OCI-LY7 (cell line): ENCODE data around the gene CRYBA4. TPM values are rescaled to one million over a fixed set of nuclear protein-coding genes. Genes with fewer than 3 reads are reported as not detected.

Source experiments
- BruUV-seq: library from RNA; stranded (reverse); fragments of 400-500 nt; replicated peaks from 2 replicates; lab custom pipeline; 2021; lab: Mats Ljungman, UMichigan
- CTCF ChIA-PET: fragments of 300-600 bp; sonication (Branson Sonifier 250); formaldehyde crosslinking; loops from one replicate; lab custom pipeline; 2022; ENCODE audit warnings: antibody characterized with exemption; ENCODE audit not compliant: unreplicated experiment; lab: Charles Lee
- POLR2A ChIA-PET: fragments of 300-600 bp; sonication (Branson Sonifier 250); formaldehyde crosslinking; loops from one replicate; lab custom pipeline; 2022; ENCODE audit warnings: antibody characterized with exemption; lab: Charles Lee
- DNase-seq: peaks from one replicate; pipeline ENCODE4 v3.0.0-alpha.2; 2015; ENCODE audit warnings: low spot score
- H2AFZ ChIP-seq: fragments of 200-600 bp; sonication (generic), shearing (Covaris generic); 2 replicates; pipeline ENCODE4 v1.6.1; 2014; ENCODE audit warnings: mild to moderate bottlenecking, antibody characterized with exemption, low read length, moderate library complexity
- H3K27ac ChIP-seq: fragments of 200-600 bp; sonication (generic); 2 replicates; pipeline ENCODE4 v1.5.1; 2014; ENCODE audit warnings: mixed run types, low read depth, mild to moderate bottlenecking, moderate library complexity, low read length, inconsistent platforms; ENCODE audit not compliant: poor library complexity, severe bottlenecking
- H3K36me3 ChIP-seq: fragments of 200-600 bp; sonication (generic); 2 replicates; pipeline ENCODE4 v1.6.1; 2014; ENCODE audit warnings: mild to moderate bottlenecking, antibody characterized with exemption, low read length, moderate library complexity, mixed read lengths; ENCODE audit not compliant: insufficient read depth
- H3K4me1 ChIP-seq: fragments of 200-600 bp; sonication (generic); 2 replicates; pipeline ENCODE4 v1.5.1; 2014; ENCODE audit warnings: mild to moderate bottlenecking, low read length; ENCODE audit not compliant: insufficient read depth, poor library complexity, severe bottlenecking
- H3K4me2 ChIP-seq: fragments of 200-600 bp; sonication (generic); 2 replicates; pipeline ENCODE4 v1.6.1; 2014; ENCODE audit warnings: mild to moderate bottlenecking, low read length
- H3K4me3 ChIP-seq: fragments of 200-600 bp; sonication (generic); 2 replicates; pipeline ENCODE4 v1.5.1; 2014; ENCODE audit warnings: mild to moderate bottlenecking, low read depth, low read length; ENCODE audit not compliant: poor library complexity, severe bottlenecking
- H3K79me2 ChIP-seq: fragments of 200-600 bp; sonication (generic); 2 replicates; pipeline ENCODE4 v1.6.1; 2016; ENCODE audit warnings: low read depth, mild to moderate bottlenecking, low read length, moderate library complexity, mixed read lengths; ENCODE audit not compliant: insufficient read depth
- H3K9me2 ChIP-seq: fragments of 200-600 bp; sonication (generic); 2 replicates; pipeline ENCODE4 v1.6.1; 2016; ENCODE audit warnings: mild to moderate bottlenecking, low read length, mixed read lengths; ENCODE audit not compliant: insufficient read depth
- H3K9me3 ChIP-seq: fragments of 200-600 bp; sonication (generic); 2 replicates; pipeline ENCODE4 v1.6.1; 2014; ENCODE audit warnings: mild to moderate bottlenecking, mixed run types, low read length, mixed read lengths
- H4K20me1 ChIP-seq: fragments of 200-600 bp; sonication (generic); 2 replicates; pipeline ENCODE4 v1.6.1; 2014; ENCODE audit warnings: mild to moderate bottlenecking, antibody characterized with exemption, low read length, moderate library complexity, mixed read lengths; ENCODE audit not compliant: insufficient read depth
- CTCF ChIP-seq: fragments of 200-600 bp; sonication (generic); conservative IDR thresholded peaks from 2 replicates; pipeline ENCODE4 v1.5.1; 2014; ENCODE audit warnings: mild to moderate bottlenecking, antibody characterized with exemption, low read length, moderate library complexity, mixed read lengths
- EZH2phosphoT487 ChIP-seq: fragments of 200-600 bp; sonication (generic); IDR thresholded peaks from 2 replicates; pipeline ENCODE4 v1.6.1; 2018; ENCODE audit warnings: low read depth, borderline replicate concordance, mild to moderate bottlenecking, mixed run types, antibody characterized with exemption, low read length, moderate library complexity, mixed read lengths
- intact Hi-C: fragments of 100-400 bp; cut with micrococcal nuclease; formaldehyde crosslinking; loops from one replicate; pipeline ENCODE4 v1.10.0; 2022; ENCODE audit not compliant: unreplicated experiment
- total RNA-seq, 2 experiments: library from RNA; depleted of rRNA in 1 of 2; stranded (reverse); fragments of >200 nt in 1 of 2; shearing (Covaris generic) in 1 of 2; gene quantifications; 2 replicates each; pipeline ENCODE4 v1.2.3, GENCODE V29; 2014 to 2022

Gene CRYBA4
- total RNA-seq, 2 experiments from 2014 or later, result not detected

- intact Hi-C loops, result no loop called here
- Histone ChIP-seq H4K20me1 (no peaks in the 10 kb centered on the region), H3K36me3 (peaks cover 4% of the 10 kb centered on the region; the same call in 1 of the 2 replicates), H3K9me2 (no peaks in the 10 kb centered on the region), H3K4me2 (peak overlapping the region; percentile 77; the same call in 1 of the 2 replicates), H3K27ac (no peak overlapping the region), H3K9me3 (peaks cover 5% of the 10 kb centered on the region; the same call in 1 of the 2 replicates), H3K4me3 (no peak overlapping the region), H3K4me1 (peaks cover 43% of the 10 kb centered on the region), H2AFZ (no peak overlapping the region), H3K79me2 (peaks cover 10% of the 10 kb centered on the region; the same call in 1 of the 2 replicates)
- TSS peak; percentile 68 for BruUV-seq
- ChIA-PET POLR2A (no interaction called here), CTCF (no interaction called here)
- no peak for DNase-seq
- TF ChIP-seq CTCF (no peak), EZH2phosphoT487 (no peak)
These were observed 33.7 kb upstream of the CRYBA4 start for GRCh38 chr22:26587991-26588613.

GRCh38 chr22:26588729-26589366, 32.9 kb upstream of the CRYBA4 start:
- DNase-seq, result no peak
- H3K27ac ChIP-seq, result no peak overlapping the region
- TF ChIP-seq CTCF (no peak), EZH2phosphoT487 (no peak)
- intact Hi-C loops, result loop anchor here (1.0 kb wide), 1 partner anchor 9 kb away; no protein-coding TSS in a partner anchor
- no TSS peak for BruUV-seq
- no peaks in the 10 kb centered on the region for H3K9me2 ChIP-seq
- peaks cover 44% of the 10 kb centered on the region for H3K4me1 ChIP-seq
- H4K20me1 ChIP-seq, result no peaks in the 10 kb centered on the region
- ChIA-PET POLR2A (no interaction called here), CTCF (interaction anchor here (0.6 kb wide), 1 partner anchor 1394 kb away, joined by 3 read pairs; no protein-coding TSS in a partner anchor)
- peaks cover 4% of the 10 kb centered on the region; the same call in 1 of the 2 replicates for H3K36me3 ChIP-seq
- H3K4me3 ChIP-seq, result peak overlapping the region; percentile 91
- H3K9me3 ChIP-seq, result peaks cover 5% of the 10 kb centered on the region; the same call in 1 of the 2 replicates
- peaks cover 10% of the 10 kb centered on the region; the same call in 1 of the 2 replicates for H3K79me2 ChIP-seq
- no peak overlapping the region for H2AFZ ChIP-seq
- H3K4me2 ChIP-seq, result peak overlapping the region; percentile 77
